Kidney capillary endothelial cell (primary cell): ENCODE data around the gene THAP6.
"Not testable (repeated sequence)": the region's sequence is repeated elsewhere in the genome, so short reads cannot be mapped to it uniquely, and the experiment has no call there.

Source experiments
- DNase-seq: peaks from one replicate; pipeline ENCODE4 v3.0.0-alpha.2; 2018; ENCODE audit warnings: low spot score

The THAP6 gene, protein sequence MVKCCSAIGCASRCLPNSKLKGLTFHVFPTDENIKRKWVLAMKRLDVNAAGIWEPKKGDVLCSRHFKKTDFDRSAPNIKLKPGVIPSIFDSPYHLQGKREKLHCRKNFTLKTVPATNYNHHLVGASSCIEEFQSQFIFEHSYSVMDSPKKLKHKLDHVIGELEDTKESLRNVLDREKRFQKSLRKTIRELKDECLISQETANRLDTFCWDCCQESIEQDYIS

DNA sequence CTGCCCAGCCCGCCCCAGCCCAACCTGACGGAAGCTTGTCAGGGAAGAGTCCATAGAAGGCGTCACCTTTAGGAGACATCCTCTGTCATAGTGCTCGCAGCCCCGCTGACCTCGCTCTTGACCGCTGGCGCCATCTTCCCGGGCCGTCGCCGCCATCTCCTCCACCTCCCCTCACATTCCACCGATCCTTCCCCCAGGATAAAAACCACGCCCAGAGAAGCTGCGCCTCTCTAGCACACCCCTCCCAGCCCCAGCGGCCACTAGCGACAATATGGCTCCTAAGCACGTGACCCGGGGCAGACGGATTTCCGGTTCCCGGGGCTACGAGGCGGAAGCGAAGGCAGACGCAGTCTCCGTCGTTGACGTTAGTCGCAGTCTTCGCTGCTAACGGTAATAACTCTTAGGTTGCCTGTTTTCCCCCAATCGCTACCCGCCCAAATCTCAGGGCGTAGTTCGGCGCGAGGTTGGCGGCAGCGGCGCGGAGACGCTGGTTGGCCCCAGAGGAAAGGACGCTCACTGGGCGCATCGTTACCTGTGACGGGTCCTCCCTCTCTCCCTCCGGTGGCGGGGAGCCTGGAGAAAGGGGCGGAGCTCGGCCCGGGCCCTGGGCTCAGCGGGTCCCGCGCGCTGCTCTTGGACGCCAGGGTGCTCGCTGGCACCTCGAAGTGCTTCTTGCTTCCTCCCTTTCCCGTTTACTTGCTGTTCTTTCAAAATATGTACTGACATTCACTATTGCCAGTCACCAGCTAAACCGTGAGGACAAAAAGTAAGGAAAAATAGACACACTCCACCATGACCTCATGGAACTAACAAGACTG, at the start of gene THAP6, which contains the start of gene RCHY1:
Gene THAP6, plus strand, starts transcription at position 343 of the 818 bp plus-strand sequence. CDS start 980 bp downstream, outside the sequence.
Gene RCHY1, minus strand, starts transcription at position 273 of the 818 bp plus-strand sequence. Its CDS starts 117 bp downstream, at position 156.
- DNase-seq, result peak; percentile 90

GRCh38 chr4:75469896-75470295, 44.4 kb upstream of the THAP6 start:
- DNase-seq, result no peak

DNA sequence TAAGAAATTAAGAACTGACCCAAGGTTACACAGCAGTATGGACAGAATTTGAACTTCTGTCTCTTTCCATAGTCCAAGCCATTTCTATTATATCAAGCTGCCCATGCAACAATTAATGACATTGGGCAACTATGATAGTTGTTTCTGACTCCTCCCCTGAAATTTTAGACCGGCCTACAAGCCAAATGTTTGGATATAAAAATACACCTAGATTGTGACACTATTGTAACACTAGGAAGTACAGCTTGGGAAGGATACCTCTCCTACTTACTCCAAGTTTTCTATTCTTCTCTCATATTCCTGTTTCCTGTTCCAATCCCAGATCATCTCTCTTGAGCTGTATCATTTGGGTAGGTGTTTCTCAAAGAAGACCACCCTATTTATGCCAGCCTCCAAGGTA, 43.5 kb upstream of the THAP6 start:
- DNase-seq, result no peak

GRCh38 chr4:75477201-75477600, 37.1 kb upstream of the THAP6 start:
- DNase-seq, result no peak

GRCh38 chr4:75484190-75484589, 30.1 kb upstream of the THAP6 start:
- DNase-seq, result no peak

- DNase-seq, result no peak
Measured at GRCh38 chr4:75490155-75490554, 24.1 kb upstream of the THAP6 start.

DNA sequence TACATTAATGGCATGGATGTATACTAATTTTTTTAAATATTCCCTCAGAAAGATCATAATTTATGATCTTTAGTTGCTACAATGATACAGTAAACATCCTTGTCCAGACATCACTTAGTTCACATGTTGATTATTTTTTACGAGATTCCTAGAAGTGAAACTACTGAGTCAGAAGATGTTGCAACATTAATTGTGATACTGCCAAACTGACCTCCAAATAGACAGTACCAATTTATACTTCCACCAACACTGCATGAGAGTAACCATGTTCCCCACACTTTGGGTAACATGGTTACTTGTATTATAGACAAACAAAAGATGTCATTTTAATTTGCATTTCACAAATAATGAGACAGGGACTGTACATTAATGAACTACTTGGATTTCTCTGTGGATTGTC, 19.7 kb upstream of the THAP6 start:
- no peak for DNase-seq

DNA sequence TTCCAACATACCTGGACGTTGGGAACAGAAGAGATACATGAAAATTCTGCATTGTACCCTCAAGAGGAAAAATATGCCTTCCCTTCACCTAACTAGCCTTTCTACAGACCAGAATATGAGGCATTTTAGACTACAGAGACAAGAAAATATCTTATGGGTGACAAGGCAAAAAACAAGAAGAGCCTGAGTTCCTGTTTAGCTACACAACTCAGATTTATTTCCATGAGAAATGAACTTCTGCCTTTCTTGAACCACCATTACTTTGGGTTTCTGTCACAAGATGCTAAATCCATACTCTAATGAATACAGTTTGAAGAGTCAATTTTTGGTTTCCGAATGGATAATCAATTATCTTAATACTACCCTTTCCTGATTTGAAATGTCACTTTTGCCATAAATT, 18.8 kb upstream of the THAP6 start:
- no peak for DNase-seq

GRCh38 chr4:75496406-75496805, 17.9 kb upstream of the THAP6 start:
- no peak for DNase-seq

GRCh38 chr4:75497133-75497532, 17.1 kb upstream of the THAP6 start:
- DNase-seq, result no peak

DNA sequence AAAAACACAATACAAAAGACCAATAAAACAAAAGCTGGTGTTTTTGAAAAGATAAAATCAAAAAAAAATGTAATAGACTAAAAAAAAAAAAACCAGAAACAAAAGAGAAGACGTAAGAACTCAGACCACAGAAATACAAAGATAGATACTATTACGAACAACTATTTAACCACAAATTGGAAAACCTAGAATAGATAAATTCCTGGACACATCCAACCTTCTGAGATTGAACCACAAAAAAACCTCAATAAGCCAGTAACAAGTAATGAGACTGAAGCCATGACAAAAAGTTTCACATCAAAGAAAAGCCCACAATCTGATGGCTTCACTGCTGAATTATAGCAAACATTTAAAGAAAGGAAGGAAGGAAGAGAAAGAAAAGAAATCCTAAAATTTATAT, 16.2 kb upstream of the THAP6 start:
- no peak for DNase-seq

GRCh38 chr4:75499900-75500299, 14.4 kb upstream of the THAP6 start:
- DNase-seq, result no peak

DNA sequence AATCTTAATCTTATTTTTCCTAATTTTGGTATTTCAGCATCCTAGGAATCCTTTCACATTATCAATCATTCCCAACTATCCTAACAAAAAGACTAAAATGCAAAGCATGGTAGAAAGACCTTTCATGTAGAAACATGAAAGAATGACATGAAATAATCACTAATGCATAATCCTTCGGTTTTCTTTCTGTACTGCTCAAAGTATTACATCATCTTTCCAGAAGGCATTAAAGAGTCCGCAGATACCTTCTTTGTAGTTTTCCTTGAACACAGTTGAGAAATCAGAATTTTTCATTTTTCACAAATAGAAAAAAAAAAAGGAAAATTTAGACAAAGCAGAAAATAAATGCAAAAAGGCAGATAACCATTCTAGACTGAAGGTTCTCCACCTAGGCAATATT, 11.6 kb upstream of the THAP6 start:
- DNase-seq, result no peak

DNA sequence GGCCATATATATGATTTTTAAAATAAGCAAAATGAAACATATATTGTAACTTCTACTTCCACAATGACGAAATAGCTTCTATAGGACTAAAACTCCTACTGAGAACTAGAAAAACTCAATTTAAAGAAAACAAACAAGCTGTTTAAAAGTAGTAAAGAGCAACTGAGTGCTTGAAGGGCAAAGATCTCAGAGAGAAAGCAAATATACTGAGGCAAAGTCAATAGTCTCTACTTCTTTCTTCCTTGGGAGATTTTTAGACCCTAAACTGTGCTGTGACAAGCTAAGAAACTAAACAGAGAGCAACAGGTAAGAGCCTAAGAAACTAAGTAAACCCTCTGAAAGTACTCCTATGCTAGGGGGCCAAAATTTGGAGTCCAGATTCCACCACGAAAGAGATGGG, 8.6 kb upstream of the THAP6 start:
- no peak for DNase-seq

GRCh38 chr4:75509592-75509991, 4.7 kb upstream of the THAP6 start:
- DNase-seq, result not testable (repeated sequence)

- DNase-seq, result no peak
Measured at GRCh38 chr4:75511841-75512240, 2.4 kb upstream of the THAP6 start.

- DNase-seq, result peak; percentile 44
Measured at GRCh38 chr4:75512386-75513211, 1.7 kb upstream of the THAP6 start.

DNA sequence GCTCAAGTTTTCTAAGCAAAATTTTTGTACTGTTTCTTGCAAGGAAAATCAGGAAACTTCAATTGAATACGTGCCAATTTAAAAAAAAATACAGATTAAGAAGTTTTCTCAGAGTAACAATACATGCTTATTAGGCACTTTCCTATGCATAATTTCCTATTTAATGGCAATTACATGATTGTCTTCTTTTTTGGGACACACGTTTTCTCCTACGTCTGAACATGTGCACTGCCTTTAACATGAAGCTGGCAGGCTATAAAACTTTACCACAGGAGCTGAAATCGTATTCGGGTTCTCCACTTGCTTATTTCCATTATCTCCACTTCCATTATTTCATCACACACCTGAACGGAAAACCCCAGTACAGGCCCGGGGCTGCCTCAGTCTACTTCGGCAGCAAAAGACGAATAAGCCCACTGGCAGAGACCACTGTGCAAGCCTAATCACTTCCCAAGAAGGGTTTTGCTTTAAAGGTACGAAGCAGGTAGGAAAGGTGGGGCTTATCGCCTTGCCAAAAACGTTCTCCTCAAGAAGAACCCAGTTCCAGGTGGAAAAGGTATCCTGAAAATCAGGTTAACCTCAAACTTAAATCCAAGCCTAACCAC, 645 bp upstream of the THAP6 start:
- DNase-seq, result peak; percentile 9

DNA sequence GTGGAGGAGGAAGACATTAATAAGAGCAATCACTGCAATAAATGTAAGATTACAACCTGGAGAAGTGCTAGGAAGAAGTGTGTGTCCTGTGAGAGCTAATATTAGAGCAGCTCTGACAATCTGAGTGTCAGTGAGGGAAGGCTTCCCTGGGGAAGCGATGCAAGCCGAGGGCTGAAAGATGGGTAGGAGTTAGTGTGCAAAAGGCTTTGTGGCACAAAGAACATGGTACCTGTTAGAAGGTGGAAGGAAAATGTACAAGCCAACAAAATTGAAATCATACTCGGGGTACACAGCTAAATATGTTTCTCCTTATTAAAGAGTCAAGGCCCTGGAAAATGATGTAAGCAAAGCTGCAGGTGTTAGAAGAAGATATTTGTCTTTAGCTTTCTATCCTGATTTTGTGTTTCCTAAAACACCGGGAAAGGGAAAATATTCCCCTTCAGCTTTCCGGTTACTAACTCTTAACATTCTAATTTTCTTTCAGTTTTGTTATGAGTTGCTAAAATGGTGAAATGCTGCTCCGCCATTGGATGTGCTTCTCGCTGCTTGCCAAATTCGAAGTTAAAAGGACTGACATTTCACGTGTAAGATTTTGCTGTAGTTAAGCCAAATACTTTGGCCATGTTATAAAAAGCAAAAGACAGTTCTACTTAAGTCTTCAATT, 808 bp downstream of the THAP6 start:
- DNase-seq, result no peak

- DNase-seq, result no peak
Measured at GRCh38 chr4:75516144-75516543, 1.9 kb downstream of the THAP6 start.

- DNase-seq, result not testable (repeated sequence)
Measured at GRCh38 chr4:75519452-75519851, 5.2 kb downstream of the THAP6 start.

DNA sequence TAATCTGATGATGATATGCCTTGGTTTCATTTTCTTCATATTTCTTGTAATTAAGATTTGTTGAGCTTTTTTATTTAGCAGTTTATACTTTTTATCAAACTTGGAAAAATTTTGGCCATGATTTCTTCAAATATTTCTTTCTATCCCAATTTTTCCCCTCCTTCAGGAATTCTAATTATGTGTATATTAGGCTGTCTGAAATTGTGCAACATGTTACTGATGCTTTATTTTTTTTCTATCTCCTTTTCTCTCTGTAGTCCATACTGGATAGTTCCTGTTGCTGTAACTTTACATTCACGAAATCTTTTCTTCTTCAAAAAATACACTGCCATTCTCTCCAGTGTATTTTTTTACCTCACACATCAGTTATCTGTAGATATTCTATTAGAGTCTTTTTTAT, 10.8 kb downstream of the THAP6 start:
- DNase-seq, result no peak
